Epidermal melanocyte (primary cell): ENCODE results near the gene ADISSP.
A peak's percentile ranks its signal among the peaks of the same experiment; 100 is the strongest.

Experiments used
- DNase-seq: peaks from one replicate; pipeline ENCODE4 v3.0.0; 2011; ENCODE audit warnings: low spot score; ENCODE audit not compliant: insufficient read length

Gene ADISSP

GRCh38 chr20:3755269-3755668 lies 12.3 kb downstream of the ADISSP start:
- no peak for DNase-seq

GRCh38 chr20:3754276-3754630 lies 13.3 kb downstream of the ADISSP start:
- DNase-seq = no peak

- DNase-seq = no peak
Observed at GRCh38 chr20:3753501-3754275, 13.9 kb downstream of the ADISSP start.

- DNase-seq = peak; percentile 89
Observed at GRCh38 chr20:3753098-3753497, 14.5 kb downstream of the ADISSP start.

- no peak for DNase-seq
Observed at GRCh38 chr20:3752386-3752759, 15.2 kb downstream of the ADISSP start.

- peak; percentile 86 for DNase-seq
Observed at GRCh38 chr20:3751675-3752385, 15.7 kb downstream of the ADISSP start.

- no peak for DNase-seq
Observed at GRCh38 chr20:3751305-3751674, 16.3 kb downstream of the ADISSP start.

- peak; percentile 57 for DNase-seq
Observed at GRCh38 chr20:3749689-3750531, 17.6 kb downstream of the ADISSP start.

- peak; percentile 11 for DNase-seq
Observed at GRCh38 chr20:3749087-3749688, 18.4 kb downstream of the ADISSP start.

GRCh38 chr20:3748073-3748472 lies 19.5 kb downstream of the ADISSP start:
- DNase-seq = peak; percentile 10

- DNase-seq = peak; percentile 3
Observed at GRCh38 chr20:3747471-3747870, 20.1 kb downstream of the ADISSP start.

- DNase-seq = no peak
Observed at GRCh38 chr20:3745686-3746173, 21.8 kb downstream of the ADISSP start.

- peak; percentile 52 for DNase-seq
Observed at GRCh38 chr20:3744806-3745685, 22.5 kb downstream of the ADISSP start.

- no peak for DNase-seq
Observed at GRCh38 chr20:3744037-3744436, 23.5 kb downstream of the ADISSP start.

GRCh38 chr20:3743251-3743650 lies 24.3 kb downstream of the ADISSP start:
- DNase-seq = no peak

- DNase-seq = no peak
Observed at GRCh38 chr20:3741836-3742458, 25.6 kb downstream of the ADISSP start.

GRCh38 chr20:3740615-3741301 lies 26.8 kb downstream of the ADISSP start:
- DNase-seq = no peak

GRCh38 chr20:3739926-3740451 lies 27.6 kb downstream of the ADISSP start:
- DNase-seq = no peak
